Stimulated activated CD4-positive, alpha-beta T cell treated with anti-CD3 and anti-CD28 coated beads, Interleukin-12 subunit alpha, Interleukin-12 subunit beta, amount 100 ng/mL, for 48 hours (primary cell): ENCODE data around the gene NRROS.
"Not testable (repeated sequence)": the region's sequence is repeated elsewhere in the genome, so short reads cannot be mapped to it uniquely, and the experiment has no call there.

Source experiments
- DNase-seq, 3 donors: peaks; one replicate each; pipeline ENCODE4 v3.0.0-alpha.2; 2020; ENCODE audit warnings: low read depth in 2 of 3, low spot score in 1 of 3

Gene NRROS

DNA sequence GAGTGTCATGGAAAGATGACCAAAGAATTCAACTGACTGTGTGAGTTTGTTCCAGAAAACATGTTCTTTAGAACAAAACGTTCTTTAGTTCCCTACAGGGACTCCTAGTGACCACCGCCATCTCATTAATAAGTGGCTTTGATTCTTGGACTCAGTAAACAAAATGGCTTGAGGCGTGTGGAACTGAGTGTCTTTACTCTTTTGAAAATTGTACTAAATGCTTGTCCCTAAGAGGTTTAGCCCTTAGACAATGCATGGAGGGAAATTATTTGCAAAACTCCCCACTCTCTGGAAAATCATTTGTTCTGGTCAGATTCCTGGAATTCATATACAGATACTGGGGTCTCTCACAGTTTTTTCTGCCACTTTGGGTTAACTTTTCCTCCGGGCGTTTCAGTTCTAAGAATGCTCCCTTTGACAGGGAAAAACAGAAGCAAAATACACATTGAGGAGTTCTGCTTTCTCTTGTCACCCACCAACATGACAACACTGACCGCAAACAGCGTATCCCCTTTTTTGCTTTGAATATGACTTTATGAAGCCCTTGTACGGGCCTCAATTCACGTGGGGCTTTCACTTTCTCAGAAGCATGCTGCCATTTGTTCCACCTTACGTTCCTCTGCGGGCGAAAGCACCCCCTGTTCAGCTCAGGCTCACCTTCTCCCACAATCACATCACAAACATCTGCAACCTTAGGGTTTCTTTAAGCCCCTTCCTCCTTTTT lies 15.3 kb upstream of the NRROS start:
- DNase-seq, result no peak

DNA sequence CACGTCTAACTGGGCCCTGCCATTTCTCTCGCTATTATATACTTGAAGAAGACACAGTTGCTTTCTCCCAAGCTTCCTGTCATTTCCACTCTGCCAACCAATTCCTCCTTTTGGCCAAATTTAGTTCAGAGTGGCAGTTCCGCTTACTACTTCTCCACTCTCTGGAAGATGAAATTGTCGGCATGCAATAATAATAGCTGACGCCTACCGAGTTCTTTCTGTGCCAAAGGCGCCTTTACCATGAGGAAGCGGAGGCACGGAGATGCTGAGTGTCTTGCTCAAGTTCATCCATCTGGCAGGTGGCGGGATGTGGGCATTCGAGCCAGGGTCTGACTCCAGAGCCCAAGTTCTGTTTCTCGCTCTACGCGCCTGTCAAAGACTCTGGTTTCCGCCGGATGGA lies 14.6 kb upstream of the NRROS start:
- no peak for DNase-seq

DNA sequence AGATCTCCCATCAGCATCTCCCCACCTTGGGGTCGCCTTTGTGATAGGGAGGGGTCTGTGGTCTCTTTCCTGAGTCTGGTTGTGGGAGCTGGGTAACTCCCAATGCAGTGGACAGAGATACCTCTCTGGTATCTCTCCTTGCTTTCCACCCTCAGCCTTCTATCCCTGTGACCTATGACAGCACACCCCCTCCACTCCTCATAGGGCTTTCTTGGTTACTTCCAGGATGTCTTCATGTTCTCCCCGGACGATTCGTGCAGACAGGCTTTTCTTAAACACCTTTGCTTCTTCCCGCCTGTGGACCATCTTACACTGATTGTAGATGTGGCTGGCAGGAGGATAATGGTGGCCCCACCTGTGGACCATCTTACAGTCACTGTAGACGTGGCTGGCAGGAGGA lies 14.2 kb upstream of the NRROS start:
- no peak for DNase-seq

DNA sequence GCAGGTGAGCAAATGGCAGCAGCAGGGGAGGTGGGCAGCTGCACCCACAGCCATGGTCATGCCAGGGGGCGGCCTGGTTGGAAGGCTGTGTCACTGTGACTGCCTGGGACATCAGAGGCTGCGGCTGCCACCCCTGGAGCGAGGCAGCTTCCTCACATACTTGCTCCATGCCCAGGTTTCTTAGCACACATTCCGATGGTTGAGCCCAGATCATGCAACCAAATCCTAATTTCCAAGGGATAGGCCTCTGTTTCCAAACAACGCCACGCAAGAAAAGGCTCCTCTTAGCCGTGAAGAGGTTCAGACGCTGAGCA lies 11.6 kb upstream of the NRROS start:
- DNase-seq, result no peak

DNA sequence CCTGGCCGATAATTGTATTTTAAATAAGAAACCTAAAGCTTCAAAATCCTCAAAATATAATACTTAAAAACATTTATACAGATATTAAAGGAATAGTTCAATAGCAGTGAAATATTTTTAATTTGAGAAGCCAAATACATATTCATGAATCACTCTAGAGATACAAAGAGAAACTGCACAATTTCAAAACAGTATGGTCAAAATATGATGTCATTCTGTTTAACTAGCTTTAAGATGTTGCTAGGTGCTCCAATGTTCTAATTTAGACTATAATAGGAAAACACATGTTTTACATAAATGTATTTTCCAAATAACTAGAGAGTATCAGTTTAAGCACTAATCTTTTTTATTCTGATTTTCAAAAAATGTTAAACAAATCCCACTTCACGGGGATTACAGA lies 10.3 kb upstream of the NRROS start:
- no peak for DNase-seq

DNA sequence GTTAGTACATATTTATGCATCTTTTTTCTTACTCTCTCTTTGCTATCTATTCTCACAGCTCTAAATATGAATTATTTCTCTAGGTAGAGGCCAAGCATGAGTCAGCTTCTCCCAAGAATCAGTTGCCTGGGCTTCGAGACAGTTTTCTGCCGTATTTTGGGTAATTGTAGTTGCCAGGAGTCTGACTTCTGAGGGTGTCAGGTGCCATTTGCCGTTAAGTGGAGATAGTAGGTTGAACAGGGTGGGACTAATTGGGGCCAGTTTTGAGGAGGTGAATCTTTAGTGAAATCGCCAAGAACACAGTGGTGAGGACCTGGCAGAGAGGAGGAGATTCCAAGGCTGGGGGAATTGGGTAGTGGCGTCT lies 7.8 kb upstream of the NRROS start:
- no peak for DNase-seq

DNA sequence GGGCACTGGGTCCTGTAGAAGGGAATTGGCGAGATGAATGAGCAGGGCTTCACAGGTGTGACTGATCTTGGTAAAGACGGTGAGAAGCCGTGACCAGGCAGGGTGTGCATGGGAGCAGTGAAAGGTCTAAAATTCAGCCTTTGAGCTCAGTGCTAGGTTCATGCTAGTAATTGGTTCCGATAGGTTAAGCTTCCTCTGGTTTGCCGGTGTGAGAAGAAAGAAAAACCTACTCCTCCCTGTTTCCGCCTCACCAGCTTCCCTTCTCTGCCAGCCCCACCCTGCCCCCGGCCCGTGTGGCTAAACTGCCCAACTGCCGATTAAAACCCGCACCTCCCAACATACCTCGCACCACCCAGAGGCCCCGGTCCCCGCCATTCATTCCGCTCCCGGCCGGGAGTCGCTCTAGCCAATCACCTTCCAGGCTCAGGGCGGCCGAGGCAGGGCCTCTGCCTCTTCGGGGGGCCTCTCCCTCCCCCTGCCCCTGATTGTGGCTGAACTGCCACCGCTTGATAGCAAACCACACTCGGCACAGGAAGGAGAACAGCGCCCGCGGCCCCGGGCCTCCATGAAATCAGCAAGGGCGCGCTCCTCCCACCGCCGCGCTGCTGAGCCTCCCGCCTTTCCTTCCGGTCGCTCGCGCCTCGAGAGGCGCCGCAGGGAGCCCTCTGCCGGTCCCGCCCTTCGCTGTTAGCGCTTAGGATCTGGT lies 7.3 kb upstream of the NRROS start:
- DNase-seq, result peak; percentile 74 to 84 (median 79)

DNA sequence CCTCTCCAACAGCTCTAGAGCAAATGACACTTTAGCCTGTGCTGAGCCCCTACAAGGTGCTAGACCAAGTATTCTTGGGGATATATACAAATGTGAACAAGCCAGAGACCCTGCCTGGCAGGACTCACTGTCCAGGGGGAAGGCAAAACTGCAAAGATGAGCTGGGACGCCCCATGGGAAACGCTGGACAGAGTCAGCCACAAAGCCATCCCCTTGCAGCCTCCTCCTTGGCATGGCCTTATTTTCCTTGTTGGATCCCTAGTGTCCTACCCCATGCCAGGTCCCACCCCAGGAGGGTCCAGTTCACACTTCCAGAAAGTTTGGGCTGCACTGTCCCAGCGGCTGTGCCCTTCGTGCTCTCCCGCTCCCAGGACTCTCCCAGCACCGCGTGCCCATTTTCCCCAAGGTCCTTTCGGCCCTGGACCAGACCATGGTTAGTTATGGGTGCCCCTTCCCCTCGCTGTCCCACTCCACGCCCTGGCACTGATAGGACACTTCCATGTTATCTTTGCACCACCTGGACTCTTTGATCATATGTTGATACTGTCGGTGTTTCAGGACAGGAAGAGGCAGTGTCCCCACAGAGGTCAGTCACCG lies 5.8 kb upstream of the NRROS start:
- no peak for DNase-seq

DNA sequence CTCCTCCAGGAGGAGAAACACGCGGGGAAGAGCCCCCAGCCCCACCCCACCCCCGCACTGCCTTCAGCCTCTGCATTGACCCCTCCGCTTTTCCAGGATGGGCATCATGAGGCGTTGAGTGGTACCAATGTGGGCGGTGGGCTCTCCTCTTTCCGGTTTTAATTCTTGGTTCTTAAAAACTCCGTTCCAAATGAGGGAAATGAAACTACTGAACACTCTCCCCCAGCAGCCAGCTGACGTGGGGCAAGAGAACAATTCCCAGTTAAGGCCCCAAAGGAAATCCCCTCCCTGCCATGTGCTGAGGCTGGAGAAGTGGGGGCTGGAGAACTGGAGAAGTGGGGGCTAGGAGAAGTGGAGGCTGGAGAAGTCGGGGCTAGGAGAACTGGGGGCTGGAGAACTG lies 5.3 kb upstream of the NRROS start:
- DNase-seq, result no peak

DNA sequence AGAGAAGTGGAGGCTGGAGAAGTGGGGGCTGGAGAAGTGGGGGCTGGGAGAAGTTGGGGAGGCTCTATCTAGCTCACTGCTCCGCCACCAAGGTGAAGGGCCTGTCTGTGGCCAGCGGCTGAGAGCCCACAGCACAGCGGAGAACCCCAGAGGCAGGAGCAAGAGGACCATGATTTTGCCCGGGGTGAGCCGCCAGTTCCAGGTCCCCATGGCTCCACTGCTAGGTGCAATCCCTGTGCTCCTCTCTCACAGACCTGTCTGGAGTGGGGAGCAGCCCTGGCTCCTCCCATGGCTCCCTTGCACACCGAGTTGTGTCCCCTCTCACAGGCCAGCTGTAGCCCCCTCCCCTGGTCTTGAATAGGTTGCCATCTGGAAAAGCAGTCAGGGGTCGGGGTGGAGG lies 4.7 kb upstream of the NRROS start:
- no peak for DNase-seq

DNA sequence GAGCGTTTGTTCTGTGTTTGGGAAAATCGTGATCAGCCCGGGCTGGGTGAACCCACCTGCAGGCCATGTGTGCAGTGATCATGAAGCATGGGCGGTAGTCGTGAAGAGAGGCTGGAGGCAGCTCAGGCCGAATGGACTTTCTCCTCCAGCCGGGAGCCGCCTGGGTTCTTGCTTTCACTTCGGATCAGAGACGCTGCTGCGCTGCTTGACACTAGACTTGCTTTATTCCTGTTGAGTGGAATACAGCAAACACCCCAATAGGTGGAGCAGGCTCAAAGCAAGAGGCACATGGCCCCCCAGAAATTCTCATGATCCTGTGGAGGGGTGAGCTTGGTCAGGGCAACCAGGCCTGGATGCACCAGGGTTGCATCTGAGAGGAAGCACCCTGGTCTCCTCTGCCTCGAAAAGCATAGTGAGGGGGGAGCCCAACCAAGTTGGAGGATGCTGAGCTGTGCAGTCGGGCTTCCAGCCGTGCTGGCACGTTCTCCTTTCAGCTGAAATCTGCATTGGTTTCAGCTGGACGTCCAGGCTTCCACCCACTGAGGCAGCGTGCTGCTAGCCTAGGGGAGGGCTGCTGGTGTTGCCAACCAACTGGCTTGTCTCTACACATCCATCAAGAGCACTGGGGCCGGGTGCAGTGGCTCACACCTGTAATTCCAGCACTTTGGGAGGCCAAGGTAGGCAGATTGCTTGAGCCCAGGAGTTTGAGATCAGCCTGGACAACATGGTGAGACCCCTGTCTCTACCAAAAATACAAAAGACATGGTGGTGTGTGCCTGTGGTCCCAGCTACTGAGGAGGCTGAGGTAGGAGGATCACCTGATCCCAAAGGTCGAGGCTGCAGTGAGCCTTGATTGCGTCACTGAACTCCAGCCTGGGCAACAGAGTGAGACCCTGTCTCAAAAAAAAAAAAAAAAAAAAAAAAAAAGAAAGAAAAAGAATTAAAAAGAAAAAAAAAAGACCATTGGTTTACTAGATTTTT lies 2.8 kb upstream of the NRROS start:
- DNase-seq, result no peak

DNA sequence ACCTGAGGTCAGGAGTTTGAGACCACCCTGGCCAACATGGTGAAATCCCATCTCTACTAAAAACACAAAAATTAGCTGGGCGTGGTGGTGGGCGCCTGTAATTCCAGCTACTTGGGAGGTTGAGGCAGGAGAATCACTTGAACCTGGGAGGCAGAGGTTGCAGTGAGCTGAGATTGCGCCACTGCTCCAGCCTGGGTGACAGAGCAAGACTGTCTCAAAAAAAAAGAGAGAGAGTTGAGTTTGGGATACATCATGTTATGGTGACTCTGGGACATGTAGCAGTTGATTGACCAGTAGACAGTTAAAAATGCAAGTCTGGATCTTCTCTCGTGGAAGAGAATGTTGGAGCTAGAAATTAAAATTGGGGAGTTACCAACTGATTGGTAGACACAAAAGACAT lies 1.6 kb upstream of the NRROS start:
- DNase-seq, result not testable (repeated sequence)

DNA sequence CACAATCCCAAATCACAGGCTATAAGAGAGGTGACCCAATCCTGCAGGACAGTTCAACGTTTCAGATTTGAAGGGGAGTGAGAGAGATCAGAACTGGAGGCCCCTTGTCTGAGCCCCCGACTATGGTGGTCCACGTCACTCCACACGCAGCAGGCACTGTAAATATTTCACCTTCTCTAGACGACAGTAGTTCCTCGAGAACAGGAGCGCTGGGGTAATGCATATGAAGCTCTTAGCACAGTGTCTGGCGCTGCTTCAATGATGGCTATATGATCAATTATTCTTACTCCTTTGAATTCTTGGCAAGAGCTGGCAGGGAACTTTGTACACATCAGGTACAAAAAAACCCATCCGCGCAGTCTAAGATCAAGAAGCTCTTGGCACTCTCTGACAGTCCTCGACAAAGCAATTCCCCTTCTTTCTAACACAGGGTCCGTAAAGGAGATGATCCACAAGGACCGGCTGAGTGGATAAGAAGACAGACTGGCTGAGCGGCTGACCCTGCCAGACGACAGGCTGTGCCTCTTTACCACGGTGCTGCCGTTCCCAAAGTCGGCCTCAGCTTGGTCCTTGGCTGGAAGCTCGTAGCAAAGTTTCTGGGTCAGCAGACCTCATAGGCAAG lies 522 bp upstream of the NRROS start:
- no peak for DNase-seq

DNA sequence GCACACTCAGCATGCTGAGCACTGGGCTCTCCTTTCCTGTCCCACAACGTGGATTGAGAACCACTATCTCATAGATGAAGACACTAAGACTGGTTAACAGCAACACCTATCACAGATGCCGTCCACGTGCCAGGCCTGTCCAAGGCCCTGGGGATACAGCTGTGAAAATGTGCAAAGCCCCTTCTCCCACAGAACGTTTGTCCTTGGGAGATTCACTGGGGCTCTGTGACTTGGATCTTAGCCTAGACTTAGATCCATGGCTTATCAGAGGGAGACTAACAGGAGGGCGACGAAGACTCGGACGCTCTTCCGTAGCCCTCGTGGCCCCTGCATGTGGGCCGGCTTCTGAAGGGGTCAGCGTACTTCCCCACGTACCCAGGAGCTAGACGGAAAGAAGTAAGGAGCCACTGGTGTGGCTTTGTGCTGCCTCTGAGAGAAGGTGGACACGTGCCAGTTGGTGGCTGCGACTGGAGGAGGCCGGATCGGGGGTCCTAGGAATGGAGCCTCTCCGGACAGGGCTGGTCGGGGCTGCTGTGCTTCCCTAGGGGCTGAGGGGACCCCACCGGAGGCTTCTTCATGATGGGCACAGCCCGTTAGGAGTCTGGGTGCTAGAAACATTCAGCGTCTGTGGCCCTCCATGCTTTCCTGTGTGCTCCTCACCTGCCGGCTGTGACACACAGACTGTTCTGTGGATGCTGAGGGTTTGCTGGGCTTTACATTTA lies 964 bp downstream of the NRROS start:
- no peak for DNase-seq

DNA sequence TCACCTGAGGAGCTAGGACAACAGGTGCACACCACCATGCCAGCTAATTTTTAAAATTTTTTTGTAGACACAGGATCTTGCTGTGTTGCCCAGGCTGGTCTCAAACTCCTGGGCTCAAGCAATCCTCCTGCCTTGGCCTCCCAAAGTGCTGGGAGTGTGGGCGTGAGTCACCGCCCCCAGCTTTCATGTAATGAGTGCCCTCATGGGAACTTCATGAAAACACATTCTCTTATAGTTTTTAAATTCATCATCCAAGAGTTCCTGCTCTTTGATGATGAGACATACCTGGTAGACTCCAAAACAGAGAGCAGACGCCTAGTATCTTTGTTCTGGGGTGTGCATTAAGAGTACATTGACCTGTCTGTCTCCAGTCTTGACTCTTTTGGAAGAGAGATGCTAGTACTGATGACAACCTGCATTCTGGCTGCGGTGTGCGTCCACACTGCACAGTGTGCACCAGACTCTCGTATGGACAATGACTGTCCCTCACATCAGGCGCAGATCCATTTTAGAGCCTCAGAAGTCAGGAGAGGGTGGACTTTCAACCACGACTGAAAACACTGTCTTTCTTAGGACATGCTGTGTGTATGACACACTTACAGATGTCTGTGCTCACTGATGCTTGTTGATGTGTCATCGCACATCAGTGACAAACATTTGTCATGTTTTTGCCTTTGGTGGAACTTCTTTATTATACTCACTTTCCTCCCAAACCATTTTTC lies 2.0 kb downstream of the NRROS start:
- DNase-seq, result peak in 2 of 3 donors; percentile 49 to 54

DNA sequence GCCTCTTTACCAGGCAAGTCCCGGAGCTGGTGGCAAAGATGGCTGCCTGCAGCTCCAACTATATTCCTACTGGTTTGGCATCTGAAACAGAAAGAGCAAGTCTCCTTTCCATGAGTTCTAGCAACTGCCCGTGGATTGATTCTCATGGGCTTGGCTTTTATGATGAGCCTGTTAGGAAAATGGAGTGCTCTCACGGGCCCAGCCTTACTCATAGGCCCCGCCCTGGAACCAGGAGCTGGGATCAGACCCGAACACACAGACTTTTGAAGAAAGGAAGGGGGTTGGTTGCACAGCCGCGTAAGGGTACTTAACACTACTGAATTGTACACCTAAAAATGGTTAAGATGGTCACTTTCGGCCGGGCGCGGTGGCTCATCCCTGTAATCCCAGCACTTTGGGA lies 2.9 kb downstream of the NRROS start:
- DNase-seq, result no peak

DNA sequence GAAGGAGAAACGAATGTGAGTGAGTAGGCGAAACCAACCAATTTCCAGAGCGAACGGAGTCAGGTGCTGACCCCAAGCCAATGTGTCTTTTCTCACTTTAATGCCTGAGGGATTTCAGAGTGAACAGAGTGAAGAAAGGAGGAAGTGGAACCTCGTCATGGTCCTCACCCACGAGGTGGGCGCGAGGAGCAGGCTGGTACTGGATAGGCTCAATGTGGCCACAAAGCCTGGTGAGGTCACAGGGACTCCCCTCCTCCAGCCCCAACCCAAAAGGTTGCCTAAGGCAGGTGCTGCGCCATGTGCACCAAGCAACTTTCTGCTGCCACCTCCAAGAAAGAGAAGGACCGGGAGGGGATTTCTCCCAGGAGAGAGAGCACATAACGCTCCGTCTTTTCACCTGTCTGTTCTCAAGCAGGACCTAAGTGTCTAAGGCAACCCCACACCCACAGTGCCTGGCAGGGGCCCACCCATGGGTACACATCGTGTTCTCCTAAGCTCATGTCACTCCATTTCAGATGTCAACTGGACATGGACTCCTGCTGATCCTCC lies 3.8 kb downstream of the NRROS start:
- no peak for DNase-seq

DNA sequence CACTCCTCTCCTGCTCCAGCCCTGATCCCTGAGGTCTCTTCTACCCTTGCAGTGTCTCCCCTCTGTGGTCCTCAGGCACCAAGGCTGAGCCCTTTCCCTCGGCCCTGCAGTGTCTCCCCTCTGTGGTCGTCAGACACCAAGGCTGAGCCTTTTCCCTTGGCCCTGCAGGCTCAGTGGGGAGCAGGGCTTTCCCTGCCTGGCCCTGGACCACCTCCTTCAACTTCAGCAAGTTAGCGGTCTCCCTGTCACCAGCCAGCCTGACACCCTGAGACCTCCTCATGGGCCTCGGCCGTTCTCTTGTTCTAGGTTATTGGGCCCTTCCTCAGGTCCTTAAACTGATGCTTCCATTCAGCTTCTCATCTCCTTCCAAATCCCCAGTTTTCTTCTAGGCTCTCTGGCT lies 4.3 kb downstream of the NRROS start:
- DNase-seq, result no peak

DNA sequence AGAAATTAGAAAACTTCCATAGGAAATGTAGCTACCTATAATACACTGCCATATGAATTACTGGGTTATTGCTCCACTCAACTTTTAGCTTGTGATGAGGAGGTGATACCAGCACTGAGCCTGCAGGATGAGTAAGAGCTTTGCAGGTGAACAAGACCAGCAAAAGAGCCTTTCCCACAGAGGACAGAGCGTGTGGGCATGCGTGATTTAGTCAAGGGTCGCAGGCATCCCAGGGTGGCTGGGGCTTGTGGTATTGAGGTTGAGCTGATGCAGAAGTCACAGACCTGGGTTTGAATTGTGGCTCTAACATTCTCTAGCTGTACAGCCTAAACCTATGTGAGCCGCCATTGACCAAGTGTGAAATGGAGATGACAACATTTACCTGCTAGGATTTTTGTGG lies 5.6 kb downstream of the NRROS start:
- no peak for DNase-seq
